Neutrophil (primary cell): Measurements from ENCODE around the gene RSPH9.

Experiments used
- H3K27ac ChIP-seq: fragments of 200-600 bp; sonication (generic); 2 replicates; pipeline ENCODE4 v1.5.1; 2016; ENCODE audit warnings: mild to moderate bottlenecking, moderate library complexity
- H3K27me3 ChIP-seq: fragments of 200-600 bp; sonication (generic); 2 replicates; pipeline ENCODE4 v1.6.0; 2016; ENCODE audit warnings: mild to moderate bottlenecking
- H3K36me3 ChIP-seq: fragments of 200-600 bp; sonication (generic); 2 replicates; pipeline ENCODE4 v1.5.1; 2017
- H3K4me1 ChIP-seq, 2 experiments: fragments of 200-600 bp in 1 of 2; sonication (generic) in 1 of 2; 1 replicate in 1 of 2; 2 replicates in 1 of 2; pipeline versions ENCODE4 v1.5.1 to v1.6.1; 2013 to 2016; ENCODE audit warnings: low read depth in 1 of 2, low read length in 1 of 2, mild to moderate bottlenecking in 1 of 2, moderate library complexity in 1 of 2; ENCODE audit not compliant: control insufficient read depth in 1 of 2, insufficient read depth in 1 of 2
- H3K4me3 ChIP-seq, 2 experiments: fragments of 200-600 bp in 1 of 2; sonication (generic) in 1 of 2; 1 replicate in 1 of 2; 2 replicates in 1 of 2; pipeline ENCODE4 v1.5.1; 2013 to 2016; ENCODE audit warnings: low read depth in 1 of 2, low read length in 1 of 2, mild to moderate bottlenecking in 1 of 2, moderate library complexity in 1 of 2
- H3K9me3 ChIP-seq: fragments of 200-600 bp; sonication (generic); 2 replicates; pipeline ENCODE4 v1.5.1; 2016
- CTCF ChIP-seq: fragments of 200-600 bp; sonication (generic); IDR thresholded peaks from 2 replicates; pipeline ENCODE4 v1.5.1; 2016; ENCODE audit warnings: antibody characterized with exemption

The RSPH9 gene

GRCh38 chr6:43608807-43609206 is 36.0 kb upstream of the RSPH9 start:
- TF ChIP-seq CTCF, result no peak
- Histone ChIP-seq H3K9me3 (no peaks in the 10 kb centered on the region), H3K27ac (no peak overlapping the region), H3K27me3 (no peaks in the 10 kb centered on the region), H3K4me1 (peaks cover 0 to 3% of the 10 kb centered on the region in 2 experiments), H3K4me3 (no peak overlapping the region), H3K36me3 (peaks cover 54% of the 10 kb centered on the region)

GRCh38 chr6:43609402-43609801 is 35.4 kb upstream of the RSPH9 start:
- Histone ChIP-seq H3K27ac (no peak overlapping the region), H3K27me3 (no peaks in the 10 kb centered on the region), H3K4me3 (no peak overlapping the region), H3K9me3 (no peaks in the 10 kb centered on the region), H3K4me1 (peaks cover 0 to 3% of the 10 kb centered on the region in 2 experiments), H3K36me3 (peaks cover 54% of the 10 kb centered on the region)
- TF ChIP-seq CTCF, result no peak

GRCh38 chr6:43610431-43610830 is 34.4 kb upstream of the RSPH9 start:
- TF ChIP-seq CTCF, result no peak
- Histone ChIP-seq H3K27me3 (no peaks in the 10 kb centered on the region), H3K4me3 (no peak overlapping the region), H3K9me3 (no peaks in the 10 kb centered on the region), H3K36me3 (peaks cover 51% of the 10 kb centered on the region), H3K4me1 (peaks cover 0 to 3% of the 10 kb centered on the region in 2 experiments), H3K27ac (no peak overlapping the region)

GRCh38 chr6:43613721-43614395 is 31.0 kb upstream of the RSPH9 start:
- Histone ChIP-seq H3K27ac (no peak overlapping the region), H3K9me3 (no peaks in the 10 kb centered on the region), H3K27me3 (no peaks in the 10 kb centered on the region), H3K4me3 (no peak overlapping the region), H3K36me3 (peaks cover 55% of the 10 kb centered on the region), H3K4me1 (no peaks in the 10 kb centered on the region)
- TF ChIP-seq CTCF, result no peak

GRCh38 chr6:43614396-43614730 is 30.5 kb upstream of the RSPH9 start:
- no peak overlapping the region for H3K4me3 ChIP-seq
- no peak for TF ChIP-seq CTCF
- H3K36me3 ChIP-seq, result peaks cover 57% of the 10 kb centered on the region
- H3K27ac ChIP-seq, result no peak overlapping the region
- no peaks in the 10 kb centered on the region for H3K4me1 ChIP-seq
- H3K27me3 ChIP-seq, result no peaks in the 10 kb centered on the region
- H3K9me3 ChIP-seq, result no peaks in the 10 kb centered on the region
